Measurements from ENCODE around the gene HIP1R.
"Not testable (repeated sequence)": the region's sequence is repeated elsewhere in the genome, so short reads cannot be mapped to it uniquely, and the experiment has no call there.

HIP1R gene, protein sequence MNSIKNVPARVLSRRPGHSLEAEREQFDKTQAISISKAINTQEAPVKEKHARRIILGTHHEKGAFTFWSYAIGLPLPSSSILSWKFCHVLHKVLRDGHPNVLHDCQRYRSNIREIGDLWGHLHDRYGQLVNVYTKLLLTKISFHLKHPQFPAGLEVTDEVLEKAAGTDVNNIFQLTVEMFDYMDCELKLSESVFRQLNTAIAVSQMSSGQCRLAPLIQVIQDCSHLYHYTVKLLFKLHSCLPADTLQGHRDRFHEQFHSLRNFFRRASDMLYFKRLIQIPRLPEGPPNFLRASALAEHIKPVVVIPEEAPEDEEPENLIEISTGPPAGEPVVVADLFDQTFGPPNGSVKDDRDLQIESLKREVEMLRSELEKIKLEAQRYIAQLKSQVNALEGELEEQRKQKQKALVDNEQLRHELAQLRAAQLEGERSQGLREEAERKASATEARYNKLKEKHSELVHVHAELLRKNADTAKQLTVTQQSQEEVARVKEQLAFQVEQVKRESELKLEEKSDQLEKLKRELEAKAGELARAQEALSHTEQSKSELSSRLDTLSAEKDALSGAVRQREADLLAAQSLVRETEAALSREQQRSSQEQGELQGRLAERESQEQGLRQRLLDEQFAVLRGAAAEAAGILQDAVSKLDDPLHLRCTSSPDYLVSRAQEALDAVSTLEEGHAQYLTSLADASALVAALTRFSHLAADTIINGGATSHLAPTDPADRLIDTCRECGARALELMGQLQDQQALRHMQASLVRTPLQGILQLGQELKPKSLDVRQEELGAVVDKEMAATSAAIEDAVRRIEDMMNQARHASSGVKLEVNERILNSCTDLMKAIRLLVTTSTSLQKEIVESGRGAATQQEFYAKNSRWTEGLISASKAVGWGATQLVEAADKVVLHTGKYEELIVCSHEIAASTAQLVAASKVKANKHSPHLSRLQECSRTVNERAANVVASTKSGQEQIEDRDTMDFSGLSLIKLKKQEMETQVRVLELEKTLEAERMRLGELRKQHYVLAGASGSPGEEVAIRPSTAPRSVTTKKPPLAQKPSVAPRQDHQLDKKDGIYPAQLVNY

GRCh38 chr12:122834921-122835749, at the start of gene HIP1R:
HIP1R (plus strand) TSS chr12:122835457; CDS start chr12:122835551, 94 bp downstream.
- peak; percentile 71 for DNase-seq

GRCh38 chr12:122785503-122785902, 49.8 kb upstream of the HIP1R start:
- no peak for DNase-seq

- DNase-seq, result no peak
Observed at GRCh38 chr12:122788387-122788786, 46.9 kb upstream of the HIP1R start.

DNA sequence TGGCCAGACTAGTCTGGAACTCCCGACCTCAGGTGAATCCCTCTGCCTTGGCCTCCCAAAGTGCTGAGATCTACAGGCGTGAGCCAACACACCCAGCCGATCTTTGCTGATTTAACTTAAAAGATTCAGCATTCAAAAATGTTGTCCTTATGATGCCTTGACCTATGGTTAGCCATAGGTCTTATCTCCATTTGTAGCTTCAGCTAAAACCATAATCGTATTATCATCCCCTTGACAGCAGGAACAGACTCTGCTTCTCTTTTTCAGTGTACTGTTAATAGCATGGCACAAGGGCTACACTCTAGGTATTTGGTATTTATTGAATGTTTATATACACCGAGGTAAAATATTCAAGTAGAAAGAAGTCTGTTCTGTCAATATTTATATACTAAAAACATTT, 45.6 kb upstream of the HIP1R start:
- DNase-seq, result no peak

GRCh38 chr12:122790393-122791075, 44.7 kb upstream of the HIP1R start:
- DNase-seq, result no peak

DNA sequence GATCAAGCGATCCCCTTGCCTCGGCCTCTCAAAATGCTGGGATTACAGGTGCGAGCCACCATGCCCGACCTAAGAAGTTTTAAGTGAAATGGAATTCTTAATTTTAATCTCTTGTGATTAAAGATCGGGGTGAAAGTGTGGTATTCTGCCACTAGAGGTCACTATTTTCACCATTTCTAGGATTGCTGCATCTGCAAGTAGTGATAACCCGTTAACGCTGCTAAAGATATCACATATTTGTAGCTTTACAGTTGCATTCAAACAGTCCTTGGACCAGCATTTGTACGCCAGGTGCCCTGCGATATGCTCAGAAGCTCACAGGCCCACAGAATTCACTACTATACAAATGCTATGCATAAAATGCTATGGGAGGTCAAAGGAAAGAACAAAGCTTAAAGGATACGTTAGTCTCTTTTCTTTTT, 41.6 kb upstream of the HIP1R start:
- peak; percentile 46 for DNase-seq

DNA sequence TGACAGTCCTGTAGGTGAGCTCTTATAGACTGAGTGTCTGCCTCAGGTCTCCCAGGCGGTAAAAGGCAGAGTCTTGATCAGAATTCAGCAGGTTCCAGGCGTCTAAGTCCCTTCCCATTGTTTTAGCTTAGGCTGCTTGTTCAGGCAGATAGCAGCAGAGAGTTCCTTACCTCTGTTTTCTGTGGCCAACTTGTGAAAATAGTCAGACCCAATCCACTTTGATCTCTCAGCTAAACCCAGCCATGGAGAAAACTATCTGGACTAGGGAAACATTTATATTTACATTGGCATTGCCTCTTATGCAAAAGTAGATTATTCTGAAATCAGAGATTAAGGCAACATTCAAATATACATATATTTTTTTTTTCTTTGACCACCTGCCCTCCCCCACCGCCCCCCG, 39.5 kb upstream of the HIP1R start:
- DNase-seq, result no peak

DNA sequence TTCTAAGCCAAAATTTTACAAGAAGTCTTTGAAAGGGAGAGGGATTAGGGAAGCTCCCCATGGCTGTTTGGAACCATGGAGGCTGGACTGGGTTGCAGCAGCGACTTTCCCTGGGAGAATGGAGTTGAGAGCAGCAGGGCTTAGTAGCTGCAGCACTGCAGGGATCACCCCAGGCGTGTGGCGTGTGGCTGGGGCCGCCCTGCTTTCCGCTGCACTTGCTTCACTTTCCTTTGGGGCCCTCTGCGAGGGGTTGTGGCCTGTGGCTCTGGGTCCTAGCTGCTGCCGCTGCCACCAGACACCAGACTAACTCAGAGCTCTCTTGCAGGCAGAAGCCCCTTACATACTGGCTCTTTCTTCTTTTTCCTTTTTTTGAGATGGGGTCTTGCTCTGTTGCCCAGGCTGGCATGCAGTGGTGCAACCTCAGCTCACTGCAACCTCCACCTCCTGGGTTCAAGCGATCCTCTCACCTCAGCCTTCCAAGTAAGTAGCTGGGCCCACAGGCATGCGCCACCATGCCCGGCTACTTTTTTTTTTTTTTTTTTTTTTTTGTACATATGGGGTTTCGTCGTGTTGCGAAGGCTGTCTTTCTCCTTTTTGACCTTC, 35.5 kb upstream of the HIP1R start:
- DNase-seq, result no peak

DNA sequence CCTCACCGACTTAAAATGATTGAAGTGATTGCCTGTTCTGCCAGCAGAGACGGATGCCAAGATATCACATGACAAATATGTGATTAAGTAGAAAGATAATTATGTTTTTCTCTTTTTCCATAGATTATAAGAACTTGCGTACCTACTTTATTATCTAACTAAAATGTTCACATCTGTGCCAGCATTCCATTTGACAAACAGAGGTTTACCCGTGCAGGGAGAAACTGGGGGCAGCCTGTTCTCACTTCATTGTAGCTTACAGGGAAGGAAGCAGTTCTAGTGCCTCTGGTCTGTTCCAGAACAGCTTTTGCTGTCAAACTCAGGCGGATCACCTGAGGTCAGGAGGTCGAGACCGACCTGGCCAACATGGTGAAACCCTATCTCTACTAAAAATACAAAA, 31.3 kb upstream of the HIP1R start:
- no peak for DNase-seq

DNA sequence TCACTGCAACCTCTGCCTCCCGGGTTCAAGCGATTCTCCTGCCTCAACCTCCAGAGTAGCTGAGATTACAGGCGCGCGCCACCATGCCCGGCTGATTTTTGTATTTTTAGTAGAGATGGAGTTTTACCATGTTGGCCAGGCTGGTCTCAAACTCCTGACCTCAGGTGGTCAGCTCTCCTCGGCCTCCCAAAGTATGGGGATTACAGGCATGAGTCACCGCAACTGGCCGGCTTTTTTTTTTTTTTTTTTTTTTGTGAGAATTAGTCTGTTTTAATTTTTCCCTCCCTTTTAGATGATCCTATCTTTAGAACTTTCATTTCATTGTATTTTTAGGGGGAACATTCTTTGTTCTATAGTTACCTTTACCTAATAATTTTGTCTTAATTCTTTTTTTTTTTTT, 30.3 kb upstream of the HIP1R start:
- not testable (repeated sequence) for DNase-seq

DNA sequence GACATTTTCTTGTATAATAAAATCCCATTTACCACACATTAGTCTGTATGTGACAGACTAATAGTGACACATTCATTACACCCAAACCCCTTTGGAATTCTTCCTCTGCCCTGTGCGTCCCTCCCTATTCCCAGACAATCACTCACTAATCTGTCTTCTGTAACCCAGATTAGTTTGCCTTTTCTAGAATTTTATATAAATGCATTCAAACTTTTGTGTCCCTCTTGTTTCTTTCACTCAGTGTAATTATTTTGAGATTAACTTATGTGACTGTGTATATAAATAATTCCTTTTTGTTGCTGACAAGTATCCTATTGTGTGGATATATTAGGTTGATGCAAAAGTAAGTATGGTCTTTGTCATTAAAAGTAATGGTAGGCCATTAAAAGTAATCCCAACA, 27.6 kb upstream of the HIP1R start:
- no peak for DNase-seq

GRCh38 chr12:122811777-122812176, 23.5 kb upstream of the HIP1R start:
- no peak for DNase-seq

DNA sequence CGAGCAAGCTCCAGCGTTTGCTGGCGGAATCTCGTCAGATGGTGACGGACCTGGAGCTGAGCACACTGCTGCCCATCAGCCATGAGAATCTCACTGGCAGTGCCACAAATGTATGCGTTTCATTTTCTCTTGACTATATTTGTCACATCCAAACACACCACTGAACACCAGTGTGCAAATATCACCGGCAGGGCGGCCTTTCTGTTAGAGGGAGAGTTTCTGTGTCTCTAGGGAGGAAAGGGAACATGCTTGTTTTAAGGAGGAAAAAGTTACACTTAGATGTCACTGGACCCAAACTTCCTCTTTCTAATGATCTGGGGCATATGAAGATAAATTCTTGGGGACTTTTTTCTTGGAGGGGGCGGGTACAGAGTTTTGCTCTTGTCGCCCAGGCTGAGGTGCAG, 21.9 kb upstream of the HIP1R start:
- no peak for DNase-seq

GRCh38 chr12:122819209-122819785, 16.0 kb upstream of the HIP1R start:
- no peak for DNase-seq

GRCh38 chr12:122820138-122820537, 15.1 kb upstream of the HIP1R start:
- DNase-seq, result no peak

DNA sequence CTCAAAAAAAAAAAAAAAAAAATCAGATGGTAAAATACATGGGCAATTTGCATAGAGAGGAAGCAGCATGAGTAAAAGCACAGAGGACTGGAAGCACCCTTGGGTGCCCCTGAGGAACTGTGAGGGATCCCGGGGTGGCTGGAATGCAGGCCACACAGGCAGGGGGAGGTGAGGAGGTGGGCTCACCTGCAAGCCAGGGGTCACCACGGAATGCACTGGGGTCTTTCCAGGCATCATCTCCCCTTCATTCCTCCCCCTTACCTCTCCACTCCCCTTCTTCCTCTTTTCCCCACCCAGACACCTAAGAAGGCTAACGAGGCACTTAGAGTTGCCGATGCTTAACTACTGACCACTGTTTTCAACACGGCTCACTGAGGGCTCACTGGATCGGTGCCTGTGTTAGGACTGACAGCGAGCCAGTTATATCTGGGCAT, 14.4 kb upstream of the HIP1R start:
- DNase-seq, result no peak

GRCh38 chr12:122823429-122823828, 11.8 kb upstream of the HIP1R start:
- no peak for DNase-seq

DNA sequence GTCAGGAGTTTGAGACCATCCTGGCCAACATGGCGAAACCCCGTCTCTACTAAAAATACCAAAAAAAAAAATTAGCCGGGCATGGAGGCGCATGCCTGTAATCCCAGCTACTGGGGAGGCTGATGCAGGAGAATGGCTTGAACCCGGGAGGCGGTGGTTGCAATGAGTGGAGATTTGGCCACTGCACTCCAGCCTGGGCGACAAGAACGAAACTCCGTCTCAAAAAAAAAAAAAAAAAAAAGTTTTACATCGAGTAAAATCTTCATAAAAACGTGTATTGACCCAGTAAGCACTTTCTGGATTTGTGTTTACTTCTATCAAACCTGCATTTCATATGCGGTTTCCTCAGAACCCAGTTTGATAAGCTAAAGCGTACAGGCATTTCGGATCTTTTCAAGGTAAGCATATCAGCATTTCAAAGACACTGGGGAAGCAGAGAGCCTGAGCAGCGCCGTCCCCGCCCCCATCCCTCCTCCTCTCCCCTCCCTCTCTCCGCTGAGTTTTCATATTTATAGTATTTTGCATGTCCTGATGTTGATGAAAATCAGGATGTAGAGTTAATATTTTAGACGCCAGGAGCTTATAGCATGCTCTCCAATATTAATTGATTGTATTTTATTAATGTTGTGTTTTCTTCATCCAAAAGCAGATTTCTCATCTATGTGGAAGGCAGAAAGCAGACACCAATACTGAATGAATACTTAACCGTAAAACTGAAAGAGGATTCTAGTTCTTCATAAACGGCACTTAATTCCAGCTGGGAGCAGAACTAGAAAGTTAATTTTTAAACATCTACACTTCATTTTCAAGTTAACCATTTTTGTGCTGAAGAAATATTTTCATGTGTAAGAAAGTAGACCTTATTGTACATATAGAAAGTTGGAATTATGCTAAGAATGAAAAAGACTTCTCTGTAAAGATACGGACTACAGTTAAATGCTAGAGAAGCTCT, 9.2 kb upstream of the HIP1R start:
- DNase-seq, result no peak

DNA sequence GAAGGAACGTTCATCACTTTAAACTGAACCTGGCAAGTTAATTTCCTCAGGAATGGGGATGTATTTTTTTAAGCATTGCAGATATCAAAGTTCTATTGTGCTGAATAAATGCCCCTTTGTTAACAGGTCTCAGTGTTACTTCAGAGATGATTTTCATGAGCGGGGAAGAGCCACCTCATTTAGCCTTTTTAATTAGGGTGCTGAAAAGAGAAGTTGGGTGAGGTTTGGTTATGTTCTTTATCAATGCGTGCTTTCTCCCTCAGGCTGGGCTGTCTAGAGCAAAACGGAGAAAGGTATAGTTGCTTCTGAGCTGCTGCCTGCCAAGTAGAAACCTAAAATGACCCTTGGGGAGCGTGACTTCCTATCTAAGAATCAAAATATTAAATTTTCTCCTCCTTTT, 8.0 kb upstream of the HIP1R start:
- DNase-seq, result no peak
